MCF 10A (cell line): Measurements from ENCODE around the gene KASH5. TPM values are rescaled to one million over a fixed set of nuclear protein-coding genes. Genes with fewer than 3 reads are reported as not detected.

Source experiments
- BruUV-seq: library from RNA; stranded (reverse); fragments of 400-500 nt; replicated peaks from 2 replicates; lab custom pipeline; 2021; lab: Mats Ljungman, UMichigan
- CTCF ChIA-PET: fragments of 300-600 bp; sonication (Branson Sonifier 250); formaldehyde crosslinking; extraction: SDS; loops from one replicate; lab custom pipeline; 2021; ENCODE audit warnings: antibody characterized with exemption, inconsistent platforms; lab: Yijun Ruan, JAX
- POLR2A ChIA-PET: fragments of 300-600, 350-650 bp; sonication (Branson Sonifier 250); formaldehyde crosslinking; extraction: SDS; loops from one replicate; lab custom pipeline; 2020; ENCODE audit warnings: antibody characterized with exemption, inconsistent platforms; lab: Yijun Ruan, JAX
- DNase-seq: peaks from one replicate; pipeline ENCODE4 v3.0.0-alpha.2; 2018; ENCODE audit not compliant: unreplicated experiment
- H3K27ac Mint-ChIP-seq: one replicate; pipeline ENCODE4 v1.8.0; 2022; ENCODE audit warnings: mild to moderate bottlenecking, low read depth, mixed read lengths; ENCODE audit not compliant: unreplicated experiment
- H3K27me3 Mint-ChIP-seq: one replicate; pipeline ENCODE4 v1.8.0; 2022; ENCODE audit warnings: mixed read lengths; ENCODE audit not compliant: insufficient read depth, unreplicated experiment
- H3K36me3 Mint-ChIP-seq: one replicate; pipeline ENCODE4 v1.8.0; 2022; ENCODE audit warnings: mild to moderate bottlenecking, moderate library complexity, mixed read lengths; ENCODE audit not compliant: insufficient read depth, unreplicated experiment
- H3K4me1 Mint-ChIP-seq: one replicate; pipeline ENCODE4 v1.8.0; 2022; ENCODE audit warnings: mixed read lengths; ENCODE audit not compliant: insufficient read depth, unreplicated experiment
- H3K4me3 Mint-ChIP-seq: one replicate; pipeline ENCODE4 v1.8.0; 2022; ENCODE audit warnings: mild to moderate bottlenecking, moderate library complexity, mixed read lengths; ENCODE audit not compliant: unreplicated experiment
- H3K9me3 Mint-ChIP-seq: one replicate; pipeline ENCODE4 v1.8.0; 2022; ENCODE audit warnings: mixed read lengths; ENCODE audit not compliant: unreplicated experiment
- intact Hi-C: fragments of 100-400 bp; cut with micrococcal nuclease; formaldehyde crosslinking; loops from 2 replicates; pipeline ENCODE4 v1.14.1; 2022
- total RNA-seq: library from RNA; stranded (reverse); gene quantifications from 2 replicates; pipeline ENCODE4 v1.2.3, GENCODE V29; 2022
- TF ChIP-seq, protein P1 (sequence below): fragments of 200-600 bp; IDR thresholded peaks from one replicate; pipeline ENCODE4 v1.8.0; 2022; ENCODE audit warnings: antibody characterized with exemption, mild to moderate bottlenecking; ENCODE audit not compliant: unreplicated experiment

Gene KASH5
- total RNA-seq, 1 experiment from 2014 or later: not detected

DNA sequence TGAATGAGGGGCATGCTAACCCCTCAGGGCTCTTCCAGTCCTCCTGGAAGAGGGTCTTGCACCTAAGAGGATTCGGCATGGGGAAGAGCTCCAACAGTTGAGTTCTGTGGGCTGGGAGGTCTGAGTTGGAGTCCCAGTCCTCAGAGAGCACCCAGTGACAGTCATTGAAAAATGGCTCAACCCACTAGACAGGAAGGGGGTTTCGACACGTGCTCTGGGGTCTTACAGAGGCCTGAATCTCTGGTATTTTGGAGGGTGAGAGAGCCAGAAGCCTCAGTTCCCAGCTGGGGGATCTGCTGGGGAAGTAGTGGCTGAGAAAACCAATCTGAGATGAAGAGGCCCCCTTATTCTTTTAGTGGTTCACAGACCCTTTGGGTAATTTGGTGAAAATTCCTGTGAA is 26.2 kb downstream of the KASH5 start:
- H3K36me3 Mint-ChIP-seq: no peaks in the 10 kb centered on the region
- no peak overlapping the region for H3K4me3 Mint-ChIP-seq
- intact Hi-C loops: no loop called here
- H3K4me1 Mint-ChIP-seq: no peaks in the 10 kb centered on the region
- no peak for DNase-seq
- H3K27me3 Mint-ChIP-seq: peaks cover 24% of the 10 kb centered on the region
- POLR2A ChIA-PET: no interaction called here
- BruUV-seq: no TSS peak
- H3K9me3 Mint-ChIP-seq: no peaks in the 10 kb centered on the region
- TF ChIP-seq, protein P1, sequence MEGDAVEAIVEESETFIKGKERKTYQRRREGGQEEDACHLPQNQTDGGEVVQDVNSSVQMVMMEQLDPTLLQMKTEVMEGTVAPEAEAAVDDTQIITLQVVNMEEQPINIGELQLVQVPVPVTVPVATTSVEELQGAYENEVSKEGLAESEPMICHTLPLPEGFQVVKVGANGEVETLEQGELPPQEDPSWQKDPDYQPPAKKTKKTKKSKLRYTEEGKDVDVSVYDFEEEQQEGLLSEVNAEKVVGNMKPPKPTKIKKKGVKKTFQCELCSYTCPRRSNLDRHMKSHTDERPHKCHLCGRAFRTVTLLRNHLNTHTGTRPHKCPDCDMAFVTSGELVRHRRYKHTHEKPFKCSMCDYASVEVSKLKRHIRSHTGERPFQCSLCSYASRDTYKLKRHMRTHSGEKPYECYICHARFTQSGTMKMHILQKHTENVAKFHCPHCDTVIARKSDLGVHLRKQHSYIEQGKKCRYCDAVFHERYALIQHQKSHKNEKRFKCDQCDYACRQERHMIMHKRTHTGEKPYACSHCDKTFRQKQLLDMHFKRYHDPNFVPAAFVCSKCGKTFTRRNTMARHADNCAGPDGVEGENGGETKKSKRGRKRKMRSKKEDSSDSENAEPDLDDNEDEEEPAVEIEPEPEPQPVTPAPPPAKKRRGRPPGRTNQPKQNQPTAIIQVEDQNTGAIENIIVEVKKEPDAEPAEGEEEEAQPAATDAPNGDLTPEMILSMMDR: no peak
- CTCF ChIA-PET: interaction anchor here (0.6 kb wide), 1 partner anchor 1150 kb away, joined by 3 read pairs; no protein-coding TSS in a partner anchor
- H3K27ac Mint-ChIP-seq: no peak overlapping the region

DNA sequence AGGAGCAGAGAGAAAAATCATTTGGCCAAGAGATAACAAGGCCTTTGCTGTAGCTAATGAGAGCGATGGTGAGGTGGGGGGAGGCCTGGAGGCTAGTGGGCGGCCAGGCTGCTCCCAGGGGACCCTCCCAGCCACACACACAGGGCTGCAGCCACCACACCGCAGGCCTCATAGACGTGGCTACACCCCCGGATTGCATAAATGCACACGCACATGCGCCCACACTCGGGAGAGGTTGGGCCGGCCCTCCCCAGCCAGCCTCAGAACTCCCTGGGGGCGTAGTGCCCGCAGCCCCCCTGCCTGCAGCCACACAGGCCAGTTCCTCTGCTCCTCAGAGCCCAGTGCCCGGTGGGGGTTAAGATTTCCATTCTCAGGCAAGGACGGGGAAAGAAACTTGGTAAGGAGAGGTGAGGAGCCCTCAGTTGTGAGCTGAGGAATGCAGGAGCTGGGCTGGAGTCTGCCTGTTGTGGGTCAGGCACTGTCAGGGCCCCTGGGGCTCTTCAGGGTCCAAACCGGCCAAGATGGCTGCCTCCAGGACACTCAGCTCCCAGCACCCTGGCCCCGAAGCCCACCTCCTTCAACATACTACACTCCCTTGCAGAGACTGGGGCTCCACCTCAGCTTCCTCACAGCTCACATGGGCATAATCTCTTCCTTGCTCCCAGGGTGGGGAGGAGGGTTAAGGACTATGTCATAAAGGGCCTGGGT is 27.2 kb downstream of the KASH5 start:
- CTCF ChIA-PET: interaction anchor here (0.6 kb wide), 1 partner anchor 1151 kb away, joined by 3 read pairs; no protein-coding TSS in a partner anchor
- no TSS peak for BruUV-seq
- Mint-ChIP-seq H3K4me3 (no peak overlapping the region), H3K27me3 (peaks cover 34% of the 10 kb centered on the region), H3K27ac (no peak overlapping the region), H3K36me3 (no peaks in the 10 kb centered on the region), H3K4me1 (peaks cover under 1% of the 10 kb centered on the region), H3K9me3 (no peaks in the 10 kb centered on the region)
- intact Hi-C loops: no loop called here
- POLR2A ChIA-PET: no interaction called here
- TF ChIP-seq, protein P1: no peak
- DNase-seq: no peak

DNA sequence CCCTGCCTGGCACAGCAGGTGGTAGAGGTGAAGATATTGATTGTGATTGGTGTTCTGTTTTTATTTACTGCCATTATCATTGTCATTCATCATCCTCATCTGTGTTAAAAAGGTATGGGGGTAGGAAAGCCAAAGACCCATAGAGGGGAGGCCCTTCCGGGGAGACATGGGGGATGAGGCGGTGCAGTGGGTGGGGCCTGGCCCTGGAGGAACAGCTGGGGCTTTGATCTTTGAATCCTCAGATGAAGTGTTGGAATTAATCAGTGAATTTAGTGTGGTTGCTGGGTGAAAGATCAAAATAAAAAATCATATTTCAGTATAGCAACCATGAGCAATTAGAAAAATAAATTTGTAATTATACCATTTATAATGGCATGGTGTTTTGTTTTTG is 27.8 kb downstream of the KASH5 start:
- Mint-ChIP-seq H3K4me3 (no peak overlapping the region), H3K27ac (no peak overlapping the region), H3K4me1 (peaks cover 5% of the 10 kb centered on the region), H3K27me3 (peaks cover 39% of the 10 kb centered on the region), H3K9me3 (no peaks in the 10 kb centered on the region), H3K36me3 (no peaks in the 10 kb centered on the region)
- BruUV-seq: no TSS peak
- no peak for DNase-seq
- intact Hi-C loops: no loop called here
- TF ChIP-seq, protein P1: no peak
- POLR2A ChIA-PET: no interaction called here
- CTCF ChIA-PET: interaction anchor here (1.5 kb wide), 1 partner anchor 9 kb away, joined by 3 read pairs; no protein-coding TSS in a partner anchor

DNA sequence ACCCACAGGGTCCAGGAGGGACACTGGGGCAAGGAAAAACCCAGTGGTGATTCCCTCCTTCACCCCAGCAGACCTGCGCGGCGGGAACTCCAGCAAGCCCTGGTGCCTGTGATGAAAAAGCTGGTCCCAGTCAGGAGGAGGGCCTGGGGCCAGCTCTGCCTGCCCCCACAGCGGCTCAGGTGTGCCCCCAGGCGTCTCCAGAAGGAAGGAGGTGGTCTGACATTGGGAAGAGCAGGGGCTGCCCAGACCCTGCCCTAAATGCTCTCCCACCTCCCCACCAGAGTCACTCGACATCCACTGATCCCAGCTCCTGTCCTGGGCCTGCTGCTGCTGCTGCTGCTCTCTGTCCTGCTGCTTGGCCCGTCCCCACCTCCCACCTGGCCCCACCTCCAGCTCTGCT is 29.0 kb downstream of the KASH5 start:
- ChIA-PET POLR2A (no interaction called here), CTCF (interaction anchor here (0.6 to 1.5 kb wide), 2 partner anchors 10 to 29 kb away, joined by 3 read pairs; no protein-coding TSS in a partner anchor)
- Mint-ChIP-seq H3K36me3 (no peaks in the 10 kb centered on the region), H3K4me3 (no peak overlapping the region), H3K27ac (no peak overlapping the region), H3K4me1 (peaks cover 16% of the 10 kb centered on the region), H3K9me3 (no peaks in the 10 kb centered on the region), H3K27me3 (peaks cover 52% of the 10 kb centered on the region)
- TF ChIP-seq, protein P1: no peak
- DNase-seq: no peak
- no TSS peak for BruUV-seq
- intact Hi-C loops: no loop called here
